DMS53 treated with DMSO at 0.1 percent for 48 hours (cell line): ENCODE data around the gene TNFAIP8L1.

Experiments
- DNase-seq: peaks from one replicate; lab custom pipeline; 2025; ENCODE audit not compliant: unreplicated experiment; lab: John Stamatoyannopoulos, UW

The TNFAIP8L1 gene

GRCh38 chr19:4647676-4648644, 8.6 kb downstream of the TNFAIP8L1 start:
- DNase-seq = no peak

GRCh38 chr19:4649392-4650047, 10.2 kb downstream of the TNFAIP8L1 start:
- no peak for DNase-seq

GRCh38 chr19:4650159-4650558, 10.8 kb downstream of the TNFAIP8L1 start:
- no peak for DNase-seq

GRCh38 chr19:4652075-4652474, 12.8 kb downstream of the TNFAIP8L1 start:
- no peak for DNase-seq

- DNase-seq = no peak
Observed at GRCh38 chr19:4653793-4654436, 14.6 kb downstream of the TNFAIP8L1 start.

GRCh38 chr19:4654437-4655361, 15.4 kb downstream of the TNFAIP8L1 start:
- DNase-seq = no peak

- DNase-seq = no peak
Observed at GRCh38 chr19:4656102-4656501, 16.8 kb downstream of the TNFAIP8L1 start.

GRCh38 chr19:4657262-4657661, 17.9 kb downstream of the TNFAIP8L1 start:
- no peak for DNase-seq

GRCh38 chr19:4657835-4658234, 18.5 kb downstream of the TNFAIP8L1 start:
- no peak for DNase-seq

GRCh38 chr19:4660181-4660791, 21.0 kb downstream of the TNFAIP8L1 start:
- peak; percentile 1 for DNase-seq

- no peak for DNase-seq
Observed at GRCh38 chr19:4660993-4661392, 21.7 kb downstream of the TNFAIP8L1 start.

- DNase-seq = no peak
Observed at GRCh38 chr19:4662020-4662695, 22.8 kb downstream of the TNFAIP8L1 start.

- no peak for DNase-seq
Observed at GRCh38 chr19:4662812-4663211, 23.5 kb downstream of the TNFAIP8L1 start.

GRCh38 chr19:4664642-4665041, 25.3 kb downstream of the TNFAIP8L1 start:
- no peak for DNase-seq

GRCh38 chr19:4669723-4670480, 30.6 kb downstream of the TNFAIP8L1 start, which contains the start of gene MYDGF:
Gene MYDGF, minus strand, starts transcription at chr19:4670342. Its CDS starts 8 bp downstream, at chr19:4670334.
- DNase-seq = peak; percentile 42

- no peak for DNase-seq
Observed at GRCh38 chr19:4671185-4671851, 32.0 kb downstream of the TNFAIP8L1 start.

- no peak for DNase-seq
Observed at GRCh38 chr19:4673216-4673615, 33.9 kb downstream of the TNFAIP8L1 start.

- DNase-seq = no peak
Observed at GRCh38 chr19:4673726-4674125, 34.4 kb downstream of the TNFAIP8L1 start.
